NCI-H510A (cell line): Measurements from ENCODE around the gene RFNG.
"Not testable (repeated sequence)": the region's sequence is repeated elsewhere in the genome, so short reads cannot be mapped to it uniquely, and the experiment has no call there.

Source experiments
- DNase-seq: peaks from one replicate; lab custom pipeline; 2025; lab: John Stamatoyannopoulos, UW

The RFNG gene

DNA sequence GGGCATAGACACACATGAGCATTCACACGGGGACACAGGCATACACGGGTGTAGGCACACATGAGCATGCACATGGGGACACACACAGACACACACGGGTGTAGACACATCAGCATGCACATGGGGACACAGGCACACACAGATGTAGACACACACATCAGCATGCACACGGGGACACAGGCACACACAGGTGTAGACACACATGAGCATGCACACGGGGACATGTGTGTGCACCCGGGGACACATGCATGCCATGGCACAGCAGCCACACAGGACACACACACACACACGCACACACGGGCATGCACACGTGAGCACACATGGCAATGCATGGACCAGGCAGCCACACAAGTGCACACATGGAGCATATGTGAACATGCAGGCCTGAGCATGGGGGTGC lies 9.0 kb downstream of the RFNG start:
- no peak for DNase-seq

DNA sequence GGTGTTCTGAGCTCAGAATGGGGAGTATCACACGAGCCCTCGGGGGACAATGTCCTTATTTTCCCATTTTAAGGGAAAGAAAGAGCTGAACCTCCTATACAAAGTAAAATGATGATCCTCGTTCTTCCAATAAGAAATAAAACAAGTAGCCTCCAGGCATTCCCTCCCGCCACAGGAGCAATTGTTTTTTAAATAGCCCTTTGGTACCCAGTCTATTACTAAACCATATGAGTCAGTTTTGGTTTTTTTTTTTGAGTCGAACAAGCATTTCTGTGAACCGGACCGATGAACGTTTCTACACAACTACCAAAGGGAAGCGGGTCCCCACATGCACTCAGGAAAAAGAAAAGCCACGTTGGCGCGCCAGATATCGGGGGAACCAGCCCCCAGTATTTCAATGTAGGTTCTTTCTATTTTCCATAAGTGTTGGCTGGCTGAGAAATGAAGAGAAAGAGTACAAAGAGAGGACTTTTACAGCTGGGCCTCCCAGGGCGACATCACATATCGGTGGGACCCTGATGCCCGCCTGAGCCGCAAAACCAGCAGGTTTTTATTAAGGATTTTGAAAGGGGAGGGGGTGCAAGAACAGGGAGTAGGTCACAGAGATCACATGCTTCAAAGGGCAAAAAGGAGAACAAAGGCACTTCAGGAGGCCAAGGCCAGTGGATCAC lies 10.3 kb downstream of the RFNG start:
- no peak for DNase-seq

DNA sequence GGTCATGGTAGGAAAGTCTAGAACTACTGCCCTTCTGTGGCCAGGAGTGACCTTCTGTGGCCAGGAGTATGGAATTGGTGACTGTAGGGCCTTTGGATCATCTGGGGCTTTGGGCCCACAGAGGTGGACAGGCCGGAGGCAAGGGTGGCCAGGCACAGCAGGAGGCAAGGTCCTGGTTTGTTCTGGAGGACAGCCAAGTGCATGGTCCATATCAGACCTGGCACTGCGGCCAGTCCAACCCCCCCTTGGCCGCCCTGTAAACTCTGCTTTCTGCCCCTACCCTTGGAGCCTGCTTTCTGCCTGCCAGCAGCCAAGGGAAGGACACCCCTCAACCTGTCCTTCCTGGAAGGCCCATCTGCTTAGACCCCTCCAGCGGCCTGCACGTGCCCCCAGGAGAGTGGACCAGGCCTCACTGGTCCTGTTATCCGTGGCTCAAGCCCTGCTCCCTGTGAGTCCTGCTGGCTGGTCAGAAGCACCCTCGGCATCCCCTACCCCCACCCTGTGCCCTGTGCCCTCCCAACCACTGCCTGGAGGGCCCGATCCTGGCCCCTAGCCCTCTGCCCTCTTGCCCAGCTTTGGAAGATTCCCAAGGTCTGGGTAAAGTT lies 11.8 kb downstream of the RFNG start:
- DNase-seq = no peak

DNA sequence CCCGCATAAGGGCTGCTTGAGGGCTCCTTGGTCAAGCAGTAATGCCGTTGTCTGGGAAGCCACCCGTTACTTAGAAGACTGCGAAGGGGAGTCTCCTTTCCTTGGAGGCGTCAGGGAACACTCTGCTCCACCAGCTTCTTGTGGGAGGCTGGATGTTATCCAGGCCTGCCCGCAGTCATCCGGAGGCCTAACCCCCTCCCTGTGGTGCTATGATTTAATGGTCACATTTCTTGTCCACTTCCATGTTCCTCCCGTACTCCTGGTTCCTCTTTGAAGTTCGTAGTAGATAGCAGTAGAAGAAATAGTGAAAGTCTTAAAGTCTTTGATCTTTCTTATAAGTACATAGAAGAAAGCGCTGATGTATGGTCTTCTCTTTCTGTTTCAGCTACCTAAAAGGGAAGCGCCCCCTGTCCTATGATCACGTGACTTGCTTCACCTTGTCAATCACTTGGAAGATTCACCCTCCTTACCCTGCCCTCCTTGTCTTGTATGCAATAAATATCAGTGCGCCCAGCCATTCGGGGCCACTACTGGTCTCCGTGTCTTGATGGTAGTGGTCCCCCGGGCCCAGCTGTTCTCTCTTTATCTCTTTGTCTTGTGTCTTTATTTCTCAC lies 12.7 kb downstream of the RFNG start:
- not testable (repeated sequence) for DNase-seq

DNA sequence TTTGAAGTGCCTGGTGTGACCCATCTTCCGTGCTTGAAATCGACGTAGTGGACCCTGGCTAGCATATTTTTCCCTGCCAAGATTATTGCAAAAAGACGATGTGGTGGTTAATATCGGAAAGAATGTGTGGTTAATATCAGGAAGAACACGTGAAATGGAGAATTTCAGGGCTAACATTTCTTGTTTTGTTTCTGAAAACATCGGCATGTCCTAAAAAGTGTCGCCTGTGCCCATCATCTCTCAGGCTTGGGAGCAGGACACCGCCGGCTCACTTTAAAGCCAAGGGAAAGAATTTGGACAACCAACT lies 13.8 kb downstream of the RFNG start:
- DNase-seq = no peak

DNA sequence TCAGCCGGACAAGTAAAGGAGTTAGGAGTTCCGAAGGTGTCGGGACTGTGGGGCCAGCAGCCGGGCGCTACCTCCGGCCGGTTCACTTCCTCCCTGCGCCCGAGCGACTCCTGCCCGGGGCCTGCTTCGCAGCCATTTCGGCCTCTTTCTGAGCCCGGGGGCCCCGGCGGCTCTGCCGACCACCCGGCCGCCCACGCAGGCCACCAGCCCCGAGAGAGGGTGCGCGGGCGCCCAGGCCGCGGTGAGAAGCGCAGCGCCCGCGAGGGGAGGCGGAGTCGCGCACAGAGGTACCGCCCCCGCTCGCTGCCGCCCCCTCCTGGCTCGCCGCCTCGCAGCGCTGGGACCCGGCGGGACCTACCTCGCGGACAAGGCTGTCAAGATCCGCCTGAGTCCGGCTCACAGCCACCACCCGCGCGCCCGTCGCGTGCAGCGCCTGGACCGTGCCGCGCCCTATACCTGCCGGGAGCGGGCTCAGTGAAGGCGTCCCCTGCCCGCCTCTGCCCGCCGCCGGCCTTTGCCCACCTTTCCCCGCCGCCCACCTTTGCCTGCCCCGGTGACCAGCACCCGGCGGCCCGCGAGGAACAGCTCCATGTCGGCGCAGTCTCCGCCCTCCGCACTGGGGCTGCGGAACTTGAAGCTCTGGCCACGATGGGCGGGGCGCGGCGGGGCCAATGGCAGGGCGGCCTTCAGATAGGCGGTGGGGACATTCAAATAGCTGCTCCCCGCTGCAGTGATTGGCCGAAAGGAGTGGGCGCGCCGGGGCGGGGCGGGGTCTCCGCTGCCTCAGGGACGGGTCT lies 14.3 kb downstream of the RFNG start, which contains the start of gene DCXR:
TSS of gene DCXR (minus strand) at position 606 of the 797 bp plus-strand sequence. CDS start at position 591, 15 bp downstream.
- peak; percentile 96 for DNase-seq

DNA sequence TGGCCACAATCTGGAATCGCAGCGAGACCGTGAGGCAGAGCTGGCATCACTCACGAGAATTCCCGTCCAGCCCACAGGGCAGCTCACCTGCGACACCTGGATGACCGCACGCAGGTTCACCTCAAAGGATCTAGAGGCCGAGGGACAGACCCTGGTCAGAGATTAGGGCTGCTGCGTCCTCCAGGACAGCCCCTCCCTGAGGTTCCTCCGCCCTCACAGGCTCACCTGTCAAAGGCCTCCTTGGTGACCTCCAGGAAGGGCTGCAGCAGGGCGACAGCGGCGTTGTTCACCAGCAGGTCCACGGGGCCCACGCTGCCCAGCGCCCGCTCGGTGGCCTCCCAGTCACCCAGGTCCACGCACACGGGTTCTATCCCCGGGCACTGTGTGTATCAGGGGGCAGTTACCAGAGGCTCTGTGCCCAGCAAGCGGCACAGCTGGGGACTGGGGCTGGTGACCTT lies 14.9 kb downstream of the RFNG start:
- no peak for DNase-seq

DNA sequence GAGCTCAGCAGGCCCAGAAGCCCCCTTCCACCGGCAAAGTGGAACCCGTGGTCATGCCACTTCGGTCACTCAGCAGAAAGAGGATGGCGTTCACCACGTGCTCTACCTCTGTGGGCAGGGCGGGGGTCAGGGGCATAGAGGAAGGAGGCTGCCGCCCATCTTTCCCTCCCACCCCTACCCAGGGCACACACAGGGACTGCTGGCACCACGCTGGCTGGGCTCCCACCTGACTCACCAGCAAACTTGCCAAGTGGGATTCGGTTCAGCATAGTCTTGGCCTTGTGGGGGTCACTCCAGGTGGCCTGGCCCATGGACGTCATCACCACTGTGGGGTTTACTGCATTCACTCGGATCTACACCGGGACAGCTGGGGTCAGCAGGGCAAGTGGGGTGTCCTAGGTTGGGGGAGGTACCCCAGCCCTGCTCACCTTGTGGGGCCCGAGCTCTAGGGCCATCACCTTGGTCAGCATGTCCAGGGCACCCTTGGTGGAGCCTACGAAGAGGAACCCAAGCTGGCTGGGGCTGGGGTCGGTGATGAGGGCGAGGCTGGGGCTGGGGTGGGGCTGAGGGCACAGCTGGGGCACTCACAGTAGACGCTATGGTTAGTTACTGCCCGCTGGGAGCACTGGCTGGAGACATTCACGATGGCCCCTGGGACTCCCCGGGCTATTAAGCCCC lies 15.5 kb downstream of the RFNG start:
- DNase-seq = no peak

DNA sequence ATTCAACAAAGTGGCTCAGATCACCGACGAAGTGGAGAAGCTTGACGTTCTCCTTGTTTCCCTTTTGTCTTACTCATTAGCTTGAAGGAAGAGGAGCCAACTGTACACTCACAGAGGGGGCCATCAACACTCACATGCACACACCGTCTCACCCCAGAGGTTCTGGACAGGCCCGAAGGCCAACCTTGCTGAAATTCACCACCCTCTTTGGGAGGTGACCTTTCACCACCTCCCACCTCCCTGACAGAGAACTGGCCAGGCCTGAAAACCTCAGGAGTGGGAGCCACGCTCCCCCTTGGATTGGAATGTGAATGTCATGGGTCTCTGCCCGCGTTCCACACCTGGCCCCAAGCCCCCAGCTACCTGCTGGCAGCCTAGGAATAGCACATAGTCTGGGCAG lies 16.1 kb downstream of the RFNG start:
- DNase-seq = no peak

DNA sequence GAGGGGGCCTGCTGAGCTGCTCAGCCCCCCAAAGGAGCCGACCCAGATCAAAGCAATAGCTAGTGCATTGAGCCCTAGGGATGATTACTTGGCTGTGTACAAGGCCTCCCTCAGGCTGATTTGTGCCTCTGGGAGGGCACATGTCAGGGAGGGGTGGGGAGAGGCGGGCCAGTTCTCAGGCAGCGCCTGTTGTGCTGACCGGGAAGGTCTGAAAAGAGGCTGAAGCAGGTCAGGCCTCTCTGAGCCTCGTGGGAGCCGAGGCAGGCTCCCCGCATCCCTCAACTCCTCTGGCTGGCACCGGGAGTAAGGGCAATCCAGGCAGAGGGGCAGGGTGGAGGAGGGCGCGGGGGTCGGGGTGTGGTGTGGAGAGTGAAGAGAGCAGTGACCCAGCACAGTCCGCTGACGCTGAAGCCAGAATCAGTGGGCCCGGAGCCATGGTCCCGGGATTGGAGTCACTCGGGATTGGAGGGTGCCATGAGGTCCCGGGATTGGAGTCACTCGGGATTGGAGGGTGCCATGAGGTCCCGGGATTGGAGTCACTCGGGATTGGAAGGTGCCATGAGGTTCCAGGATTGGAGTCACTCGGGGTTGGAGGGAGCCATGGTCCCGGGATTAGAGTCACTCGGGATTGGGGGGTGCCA lies 17.1 kb downstream of the RFNG start:
- DNase-seq = no peak

DNA sequence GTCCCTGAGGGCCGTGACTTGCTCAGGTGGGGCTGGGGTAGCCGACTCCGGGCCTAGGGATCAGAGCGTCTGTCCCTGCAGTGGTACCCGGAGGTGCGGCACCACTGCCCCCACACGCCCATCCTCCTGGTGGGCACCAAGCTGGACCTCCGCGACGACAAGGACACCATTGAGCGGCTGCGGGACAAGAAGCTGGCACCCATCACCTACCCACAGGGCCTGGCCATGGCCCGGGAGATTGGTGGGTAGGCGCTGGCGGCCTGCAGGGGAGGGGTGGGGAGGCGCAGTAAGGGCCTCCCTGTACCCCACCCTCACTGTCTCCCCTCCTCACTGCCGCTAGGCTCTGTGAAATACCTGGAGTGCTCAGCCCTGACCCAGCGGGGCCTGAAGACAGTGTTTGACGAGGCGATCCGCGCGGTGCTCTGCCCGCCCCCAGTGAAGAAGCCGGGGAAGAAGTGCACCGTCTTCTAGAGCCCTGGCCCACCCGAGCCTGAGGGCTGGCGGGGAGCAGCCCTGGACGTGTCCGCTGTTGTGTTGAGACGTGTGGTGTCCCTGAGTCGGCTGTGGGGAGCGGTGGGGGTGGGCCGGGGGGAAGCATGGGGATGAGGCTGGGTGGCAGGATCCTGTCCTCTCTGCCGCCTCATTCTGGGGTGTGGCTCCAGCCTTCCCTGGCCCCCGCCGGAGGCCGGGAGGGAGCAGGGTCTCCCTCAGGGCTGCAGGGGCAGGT lies 18.1 kb downstream of the RFNG start:
- DNase-seq = no peak

DNA sequence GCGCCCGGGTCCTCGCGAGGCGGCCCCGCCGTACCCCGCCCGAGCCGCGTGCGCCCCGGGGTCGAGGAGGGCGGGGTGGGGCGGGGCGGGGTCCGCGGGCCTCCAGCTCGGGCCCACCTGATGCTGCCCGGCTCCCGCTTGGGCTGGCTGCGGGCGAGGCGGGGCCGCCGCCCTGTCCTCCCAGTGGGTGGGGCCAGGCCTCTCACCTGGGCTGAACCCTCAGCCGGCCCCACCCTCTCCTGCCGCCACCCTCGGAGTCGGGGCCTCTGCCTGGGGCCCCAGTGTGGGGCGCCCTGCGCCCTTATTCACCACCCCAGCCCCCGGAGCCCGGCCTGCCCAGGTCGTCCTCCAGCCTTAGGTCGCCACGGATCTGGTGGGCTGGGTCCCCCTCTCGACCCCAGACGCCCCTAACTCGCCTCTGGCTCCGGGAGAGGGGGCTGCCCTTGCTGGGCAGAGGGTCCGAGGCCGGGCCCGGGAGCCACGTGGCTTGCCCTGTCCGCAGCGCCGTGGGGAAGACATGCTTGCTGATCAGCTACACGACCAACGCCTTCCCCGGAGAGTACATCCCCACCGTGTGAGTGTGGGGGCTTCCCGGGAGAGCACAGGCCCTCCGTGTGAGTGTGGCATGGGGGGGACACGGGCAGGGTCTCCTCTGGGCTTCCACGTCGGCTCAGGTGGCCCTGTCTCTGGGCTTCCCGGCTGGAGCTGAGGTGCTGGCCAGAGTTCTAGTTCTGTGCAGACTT lies 19.6 kb downstream of the RFNG start:
- peak; percentile 67 for DNase-seq

DNA sequence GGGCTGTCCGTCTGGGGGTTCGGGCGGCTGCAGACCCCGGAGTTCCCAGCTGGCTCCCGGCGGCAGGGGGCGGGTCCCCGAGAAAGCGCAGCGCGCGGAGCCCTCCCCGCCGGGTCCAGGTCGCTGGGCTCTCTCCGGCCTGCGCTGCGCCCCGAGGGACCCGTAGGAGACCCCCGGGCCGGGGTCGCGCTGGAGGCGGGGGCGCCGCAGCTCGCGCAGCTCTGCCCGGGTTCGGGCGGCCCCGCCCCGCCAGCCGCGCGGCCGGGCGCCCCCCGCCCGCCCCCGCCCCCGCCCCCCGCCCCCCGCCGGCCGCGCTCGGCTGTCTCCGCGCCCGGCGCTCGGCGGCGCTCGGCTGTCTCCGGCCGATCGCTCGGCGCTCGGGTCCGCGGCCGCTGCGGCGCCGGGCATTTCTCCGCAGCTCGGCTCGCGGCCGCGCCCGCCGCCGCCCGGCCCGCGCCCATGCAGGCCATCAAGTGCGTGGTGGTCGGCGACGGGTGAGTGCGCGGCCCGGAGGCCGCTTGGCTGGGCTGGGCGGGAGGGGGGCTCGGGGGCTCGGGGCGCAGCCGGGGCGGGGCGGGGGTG lies 20.2 kb downstream of the RFNG start, which contains the start of gene RAC3:
TSS of gene RAC3 (plus strand) at position 376 of the 582 bp plus-strand sequence. CDS start at position 460, 84 bp downstream.
- peak; percentile 42 for DNase-seq

DNA sequence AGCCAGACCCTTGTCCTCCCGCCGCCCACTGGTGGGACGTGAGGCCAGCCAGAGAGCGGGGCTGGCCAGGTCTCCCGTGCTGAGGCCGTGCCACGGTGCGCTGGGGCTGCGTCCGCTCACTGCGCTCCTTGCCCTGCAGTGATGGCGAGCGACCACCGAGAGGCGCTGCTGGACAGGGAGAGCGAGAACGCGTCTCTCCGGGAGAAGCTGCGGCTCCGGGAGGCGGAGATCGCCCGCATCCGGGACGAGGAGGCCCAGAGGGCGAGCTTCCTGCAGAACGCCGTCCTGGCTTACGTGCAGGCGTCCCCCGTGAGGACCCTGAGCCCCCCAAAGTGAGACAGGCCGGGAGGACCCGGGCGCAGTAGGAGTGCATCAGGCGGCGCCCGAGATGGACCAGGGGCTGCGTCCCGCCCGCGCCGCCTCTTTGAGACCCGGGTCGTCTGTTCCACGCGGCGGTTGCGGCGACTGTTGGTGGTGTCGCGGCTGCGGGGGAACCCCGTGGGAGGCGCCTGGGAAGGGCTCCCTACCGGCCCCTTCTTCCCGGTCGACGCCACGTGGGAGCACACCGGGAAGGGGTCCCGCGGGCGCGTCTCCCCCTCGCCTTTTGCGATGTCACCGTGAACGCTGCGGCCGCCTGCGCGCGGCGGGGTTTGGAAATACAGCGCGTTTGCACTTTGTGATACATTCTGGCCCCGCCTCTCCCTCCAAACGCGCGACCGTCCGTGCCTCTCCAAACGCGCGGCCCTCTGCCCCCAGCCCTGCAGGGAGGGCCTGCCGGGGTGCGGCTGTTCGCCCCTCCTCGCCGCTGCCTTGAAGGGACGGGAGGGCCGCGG lies 20.9 kb downstream of the RFNG start:
- DNase-seq = peak; percentile 68

DNA sequence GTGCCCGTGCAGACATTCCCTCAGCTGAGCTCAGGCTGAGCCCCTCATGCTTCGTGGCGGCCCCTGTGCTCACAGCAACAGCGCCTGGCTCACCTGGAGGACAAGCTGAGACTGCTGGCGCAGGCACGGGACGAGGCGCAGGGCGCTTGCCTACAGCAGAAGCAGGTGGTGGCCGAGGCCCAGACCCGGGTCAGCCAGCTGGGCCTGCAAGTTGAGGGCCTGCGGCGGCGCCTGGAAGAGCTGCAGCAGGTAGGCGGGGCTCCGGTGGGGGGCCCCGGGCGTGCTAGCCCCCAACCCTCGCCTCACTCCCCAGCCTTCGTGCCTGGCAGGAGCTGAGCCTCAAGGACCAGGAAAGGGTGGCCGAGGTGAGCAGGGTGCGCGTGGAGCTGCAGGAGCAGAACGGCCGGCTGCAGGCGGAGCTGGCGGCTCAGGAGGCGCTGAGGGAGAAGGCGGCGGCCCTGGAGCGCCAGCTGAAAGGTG lies 21.6 kb downstream of the RFNG start:
- no peak for DNase-seq

DNA sequence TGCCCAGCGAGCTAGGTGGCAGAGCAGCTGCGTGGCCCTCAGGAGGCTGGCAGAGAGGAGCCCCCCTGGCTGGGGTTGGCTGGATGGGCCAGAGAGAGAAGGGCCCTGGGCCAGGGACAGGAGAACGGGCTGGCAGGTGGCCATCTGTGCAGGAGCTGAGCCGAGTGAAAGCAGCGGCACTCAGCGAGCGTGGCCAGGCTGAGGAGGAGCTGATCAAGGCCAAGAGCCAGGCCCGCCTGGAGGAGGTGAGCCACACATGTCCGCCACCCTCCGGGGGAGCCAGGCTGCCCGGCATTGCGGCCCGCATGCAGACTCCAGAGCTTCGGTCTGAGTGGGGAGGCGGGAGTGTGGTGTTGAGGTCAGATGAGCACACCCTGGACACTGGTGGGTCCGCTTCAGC lies 22.2 kb downstream of the RFNG start:
- DNase-seq = no peak

DNA sequence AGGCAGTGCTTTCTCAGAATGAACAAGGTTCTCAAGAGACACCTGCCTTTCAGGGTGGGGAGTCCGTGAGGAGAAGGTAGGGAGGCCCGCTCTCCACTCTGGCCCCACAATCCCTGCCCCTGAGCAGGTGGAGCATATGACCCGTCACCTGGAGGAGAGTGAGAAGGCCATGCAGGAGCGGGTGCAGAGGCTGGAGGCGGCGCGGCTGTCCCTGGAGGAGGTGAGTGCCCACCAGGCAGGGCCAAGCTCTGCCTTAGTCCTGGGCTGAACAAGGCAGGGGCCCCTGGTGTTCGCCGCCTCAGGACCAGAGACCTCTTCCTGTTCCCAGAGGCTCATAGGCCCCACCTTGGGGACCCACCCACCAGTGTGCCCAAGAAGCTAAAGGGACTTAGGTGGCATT lies 22.6 kb downstream of the RFNG start:
- DNase-seq = no peak

DNA sequence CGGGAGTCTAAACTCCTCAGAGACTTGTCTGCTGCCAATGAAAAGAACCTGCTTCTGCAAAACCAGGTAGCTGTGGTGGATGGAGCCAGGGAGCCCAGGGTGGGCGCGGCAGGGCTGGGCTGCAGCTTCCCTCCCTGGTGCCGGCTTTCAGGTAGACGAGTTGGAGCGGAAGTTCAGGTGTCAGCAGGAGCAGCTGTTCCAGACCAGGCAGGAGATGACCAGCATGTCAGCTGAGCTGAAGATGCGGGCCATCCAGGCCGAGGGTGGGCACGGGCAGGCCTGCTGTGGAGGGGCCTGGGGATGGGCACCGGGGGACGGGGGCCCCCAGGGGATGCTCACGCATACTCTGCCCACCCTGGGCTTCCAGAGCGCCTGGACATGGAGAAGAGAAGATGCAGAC lies 23.4 kb downstream of the RFNG start:
- no peak for DNase-seq
